A673 (cell line): ENCODE results near the gene SHANK1.

Source experiments
- CTCF ChIP-seq: fragments of 300-800, 200-600 bp; sonication (generic); conservative IDR thresholded peaks from 2 replicates; pipeline ENCODE4 v1.5.1; 2017; ENCODE audit warnings: low read depth, mild to moderate bottlenecking, antibody characterized with exemption, low read length, moderate library complexity, mixed read lengths
- EZH2 ChIP-seq: fragments of 200-600 bp; sonication (generic); IDR thresholded peaks from 2 replicates; pipeline ENCODE4 v1.6.1; 2017; ENCODE audit warnings: borderline replicate concordance, low read depth, mild to moderate bottlenecking, mixed read lengths, antibody characterized with exemption, low read length; ENCODE audit not compliant: poor library complexity, severe bottlenecking

- TF ChIP-seq CTCF (no peak), EZH2 (no peak)
Measured at GRCh38 chr19:50629194-50629593, 90.4 kb downstream of the SHANK1 start.
